Neutrophil (primary cell): Measurements from ENCODE around the gene AHR.

ENCODE experiments used
- H3K27ac ChIP-seq: fragments of 200-600 bp; sonication (generic); 2 replicates; pipeline ENCODE4 v1.5.1; 2016; ENCODE audit warnings: mild to moderate bottlenecking, moderate library complexity
- H3K27me3 ChIP-seq: fragments of 200-600 bp; sonication (generic); 2 replicates; pipeline ENCODE4 v1.6.0; 2016; ENCODE audit warnings: mild to moderate bottlenecking
- H3K36me3 ChIP-seq: fragments of 200-600 bp; sonication (generic); 2 replicates; pipeline ENCODE4 v1.5.1; 2017
- H3K4me1 ChIP-seq, 2 experiments: fragments of 200-600 bp in 1 of 2; sonication (generic) in 1 of 2; 1 replicate in 1 of 2; 2 replicates in 1 of 2; pipeline versions ENCODE4 v1.5.1 to v1.6.1; 2013 to 2016; ENCODE audit warnings: low read depth in 1 of 2, low read length in 1 of 2, mild to moderate bottlenecking in 1 of 2, moderate library complexity in 1 of 2; ENCODE audit not compliant: control insufficient read depth in 1 of 2, insufficient read depth in 1 of 2
- H3K4me3 ChIP-seq, 2 experiments: fragments of 200-600 bp in 1 of 2; sonication (generic) in 1 of 2; 1 replicate in 1 of 2; 2 replicates in 1 of 2; pipeline ENCODE4 v1.5.1; 2013 to 2016; ENCODE audit warnings: low read depth in 1 of 2, low read length in 1 of 2, mild to moderate bottlenecking in 1 of 2, moderate library complexity in 1 of 2
- H3K9me3 ChIP-seq: fragments of 200-600 bp; sonication (generic); 2 replicates; pipeline ENCODE4 v1.5.1; 2016
- TF ChIP-seq, protein P1 (sequence below): fragments of 200-600 bp; sonication (generic); IDR thresholded peaks from 2 replicates; pipeline ENCODE4 v1.5.1; 2016; ENCODE audit warnings: antibody characterized with exemption

The AHR gene

DNA sequence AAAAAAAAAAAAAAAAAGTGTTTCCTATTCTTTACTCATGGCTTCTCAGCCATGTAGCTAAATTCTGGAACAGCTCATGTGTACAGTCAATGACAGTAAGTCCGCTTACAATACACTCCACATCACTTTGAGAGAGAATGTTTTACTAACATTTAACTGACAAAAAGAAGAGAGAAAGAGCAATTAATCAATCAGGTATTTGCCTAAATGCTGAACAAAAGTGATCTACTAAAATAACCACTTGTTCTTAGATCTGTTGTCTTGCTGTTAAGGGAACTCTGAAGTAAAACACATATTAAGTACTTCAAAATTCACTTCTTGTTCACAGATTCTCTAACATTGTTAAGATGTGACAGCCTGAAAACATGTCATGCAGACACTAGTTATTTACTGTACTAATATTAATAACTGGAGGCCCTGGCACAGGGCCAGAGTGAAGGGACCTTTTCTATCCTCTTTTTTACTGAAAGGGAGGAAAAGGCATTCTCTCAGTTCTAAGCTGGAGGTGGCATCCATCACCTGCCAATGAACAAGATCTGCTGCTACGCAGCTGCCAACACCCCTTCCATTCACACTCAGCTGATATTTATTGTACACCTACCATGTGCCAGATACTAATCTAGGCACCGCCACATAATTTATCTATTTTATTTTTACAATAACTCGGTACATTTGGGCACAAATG lies 72.6 kb downstream of the AHR start:
- Histone ChIP-seq H3K36me3 (no peaks in the 10 kb centered on the region), H3K4me1 (peaks cover 7 to 13% of the 10 kb centered on the region in 2 experiments), H3K27ac (no peak overlapping the region), H3K4me3 (no peak overlapping the region), H3K27me3 (no peaks in the 10 kb centered on the region), H3K9me3 (no peaks in the 10 kb centered on the region)
- TF ChIP-seq, protein P1, sequence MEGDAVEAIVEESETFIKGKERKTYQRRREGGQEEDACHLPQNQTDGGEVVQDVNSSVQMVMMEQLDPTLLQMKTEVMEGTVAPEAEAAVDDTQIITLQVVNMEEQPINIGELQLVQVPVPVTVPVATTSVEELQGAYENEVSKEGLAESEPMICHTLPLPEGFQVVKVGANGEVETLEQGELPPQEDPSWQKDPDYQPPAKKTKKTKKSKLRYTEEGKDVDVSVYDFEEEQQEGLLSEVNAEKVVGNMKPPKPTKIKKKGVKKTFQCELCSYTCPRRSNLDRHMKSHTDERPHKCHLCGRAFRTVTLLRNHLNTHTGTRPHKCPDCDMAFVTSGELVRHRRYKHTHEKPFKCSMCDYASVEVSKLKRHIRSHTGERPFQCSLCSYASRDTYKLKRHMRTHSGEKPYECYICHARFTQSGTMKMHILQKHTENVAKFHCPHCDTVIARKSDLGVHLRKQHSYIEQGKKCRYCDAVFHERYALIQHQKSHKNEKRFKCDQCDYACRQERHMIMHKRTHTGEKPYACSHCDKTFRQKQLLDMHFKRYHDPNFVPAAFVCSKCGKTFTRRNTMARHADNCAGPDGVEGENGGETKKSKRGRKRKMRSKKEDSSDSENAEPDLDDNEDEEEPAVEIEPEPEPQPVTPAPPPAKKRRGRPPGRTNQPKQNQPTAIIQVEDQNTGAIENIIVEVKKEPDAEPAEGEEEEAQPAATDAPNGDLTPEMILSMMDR = no peak

DNA sequence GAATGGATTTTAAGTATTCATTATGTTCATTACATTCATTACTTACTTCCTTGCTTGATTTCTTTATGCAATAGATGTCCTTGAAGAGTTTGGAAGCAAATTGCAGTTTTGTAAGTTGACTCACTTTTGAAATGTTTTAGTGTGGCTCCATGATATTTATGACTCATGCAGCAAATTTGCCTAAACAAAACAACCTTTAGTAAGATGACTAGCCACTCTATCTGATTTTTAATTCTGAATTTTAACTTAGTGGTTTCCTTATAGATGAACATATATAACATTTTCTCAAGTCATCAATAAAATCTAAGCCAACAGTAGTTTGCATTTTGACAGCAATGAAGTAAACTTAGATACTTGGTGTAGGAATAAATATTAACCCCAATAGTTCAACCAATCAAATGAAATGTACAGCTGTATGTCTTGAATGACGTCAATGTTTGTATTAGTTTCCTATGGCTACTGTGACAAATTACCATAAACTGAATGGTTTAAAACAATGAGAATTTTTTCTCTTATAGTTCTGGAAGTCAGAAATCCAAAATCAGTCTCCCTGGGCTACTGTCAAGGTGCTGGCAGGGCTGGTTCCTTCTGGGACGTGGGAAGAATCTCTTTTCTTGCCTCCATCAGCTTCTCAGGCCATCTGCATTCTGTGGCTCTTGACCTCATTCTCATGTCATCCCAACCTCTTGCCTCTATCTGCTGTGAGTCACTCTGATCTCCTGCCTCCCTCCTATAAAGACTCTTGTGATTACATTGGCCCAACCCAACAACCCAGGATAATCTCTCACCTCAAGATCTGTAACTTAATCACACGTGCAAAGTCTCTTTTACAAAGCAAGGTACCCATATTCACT lies 73.4 kb downstream of the AHR start:
- no peaks in the 10 kb centered on the region for H3K9me3 ChIP-seq
- H3K36me3 ChIP-seq = no peaks in the 10 kb centered on the region
- TF ChIP-seq, protein P1 = no peak
- peaks cover 7 to 13% of the 10 kb centered on the region in 2 experiments for H3K4me1 ChIP-seq
- no peak overlapping the region for H3K4me3 ChIP-seq
- H3K27me3 ChIP-seq = no peaks in the 10 kb centered on the region
- no peak overlapping the region for H3K27ac ChIP-seq

DNA sequence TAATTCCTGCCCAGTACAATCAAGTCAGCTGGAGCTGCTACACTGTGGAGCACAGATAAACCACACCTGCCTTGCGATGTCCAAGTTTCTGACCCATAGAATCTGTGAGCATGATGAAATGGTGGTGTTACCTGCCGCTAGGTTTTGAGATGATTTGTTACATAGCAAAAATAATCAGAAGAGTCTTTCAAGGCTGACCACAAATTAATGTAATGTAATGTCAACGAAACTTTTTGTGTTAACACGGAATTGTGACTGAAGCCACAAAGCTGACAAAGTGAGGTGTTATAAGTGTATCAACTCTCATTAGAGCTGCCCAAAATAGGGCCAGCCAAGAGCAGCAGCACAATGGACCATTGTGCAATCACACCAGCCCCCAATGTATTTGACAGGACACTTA lies 75.7 kb downstream of the AHR start:
- H3K4me1 ChIP-seq = peaks cover 7 to 13% of the 10 kb centered on the region in 2 experiments
- TF ChIP-seq, protein P1 = no peak
- H3K9me3 ChIP-seq = no peaks in the 10 kb centered on the region
- H3K36me3 ChIP-seq = no peaks in the 10 kb centered on the region
- no peaks in the 10 kb centered on the region for H3K27me3 ChIP-seq
- H3K27ac ChIP-seq = no peak overlapping the region
- H3K4me3 ChIP-seq = no peak overlapping the region

DNA sequence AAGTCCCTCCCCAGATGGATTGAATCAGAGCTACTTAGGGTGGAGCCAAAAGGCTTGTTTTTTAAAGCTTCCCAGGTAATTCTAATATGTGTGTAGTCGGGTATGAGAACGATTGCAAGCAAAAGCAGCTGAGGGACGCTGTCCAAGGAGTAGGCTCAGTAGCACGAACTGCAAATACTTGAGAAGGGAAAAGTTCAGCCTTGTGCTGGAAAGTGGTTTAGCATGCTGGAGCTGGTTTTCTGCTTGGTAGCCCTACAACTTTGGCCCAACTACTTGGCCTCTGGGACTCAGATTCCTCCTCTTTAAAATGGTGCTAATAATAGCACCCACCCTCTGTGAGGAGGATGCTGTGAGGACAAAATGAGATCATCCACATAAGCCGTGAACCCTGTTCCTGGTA lies 76.2 kb downstream of the AHR start:
- Histone ChIP-seq H3K4me1 (peaks cover 6 to 10% of the 10 kb centered on the region in 2 experiments), H3K27me3 (no peaks in the 10 kb centered on the region), H3K36me3 (no peaks in the 10 kb centered on the region), H3K9me3 (no peaks in the 10 kb centered on the region), H3K4me3 (no peak overlapping the region), H3K27ac (no peak overlapping the region)
- TF ChIP-seq, protein P1 = no peak

DNA sequence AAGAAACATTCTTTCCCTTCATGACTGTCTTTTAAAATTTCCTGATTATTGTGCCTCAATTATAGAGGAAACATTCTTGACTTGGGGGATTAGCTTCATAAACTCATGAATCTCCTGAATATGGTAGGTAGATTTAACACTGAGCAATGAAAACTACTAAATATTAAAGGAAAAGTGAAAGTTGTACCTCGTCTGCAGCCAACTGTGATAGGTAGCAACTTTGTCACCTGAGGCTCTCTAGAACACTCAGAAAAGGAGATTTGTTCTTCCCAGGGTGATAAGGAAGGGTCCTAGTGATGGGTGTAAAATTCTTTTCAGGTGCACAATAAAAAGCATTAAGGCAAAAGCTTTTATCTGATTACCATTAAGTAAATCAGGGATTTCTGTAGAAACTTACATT lies 78.1 kb downstream of the AHR start:
- no peak overlapping the region for H3K4me3 ChIP-seq
- no peaks in the 10 kb centered on the region for H3K9me3 ChIP-seq
- no peaks in the 10 kb centered on the region for H3K4me1 ChIP-seq
- TF ChIP-seq, protein P1 = no peak
- H3K27ac ChIP-seq = no peak overlapping the region
- H3K27me3 ChIP-seq = no peaks in the 10 kb centered on the region
- no peaks in the 10 kb centered on the region for H3K36me3 ChIP-seq
